ENCODE results near the gene ADRB1. TPM values are rescaled to one million over a fixed set of nuclear protein-coding genes. Genes with fewer than 3 reads are reported as not detected.

ADRB1 gene
- total and polyA plus RNA-seq, 2 of the 4 experiments (the other 2 are of a cell fraction) = not detected

GRCh38 chr10:114095559-114096337, 52.1 kb downstream of the ADRB1 start:
- Histone ChIP-seq H3K27me3 (ENCODE audit: control insufficient read depth, insufficient read depth, low read length) (peaks cover 44% of the 10 kb centered on the region), H3K14ac (replicated peaks; ENCODE audit: low read depth, low read length) (no peak overlapping the region), H3K18ac (ENCODE audit: low read depth, low read length) (no peak overlapping the region), H2AK9ac (replicated peaks; ENCODE audit: low read depth, low read length, poor library complexity) (no peak overlapping the region), H3K79me1 (ENCODE audit: low read depth in 1 of 2, low read length in 2 of 2) (no peaks in the 10 kb centered on the region), H3K56ac (ENCODE audit: extremely low read depth, insufficient read depth, low read length) (no peak overlapping the region), H3K4me2 (ENCODE audit: low read depth, low read length) (no peak overlapping the region), H4K91ac (ENCODE audit: insufficient read depth, low read depth, low read length) (no peak overlapping the region), H3K4me3 (ENCODE audit: insufficient read depth, low read depth, low read length) (no peak overlapping the region), H4K8ac (ENCODE audit: low read depth in 2 of 2, low read length in 2 of 2) (no peak overlapping the region), H4K20me1 (ENCODE audit: insufficient read depth, low read length) (no peaks in the 10 kb centered on the region), H2BK120ac (ENCODE audit: low read depth, low read length) (no peak overlapping the region), H2BK20ac (ENCODE audit: low read depth, low read length) (no peak overlapping the region), H2AK5ac (ENCODE audit: low read depth, low read length) (no peak overlapping the region), H3K23ac (ENCODE audit: low read depth, low read length) (no peak overlapping the region), H3K9me1 (ENCODE audit: insufficient read depth, low read length) (no peaks in the 10 kb centered on the region), H3K27ac (ENCODE audit: insufficient read depth, low read length) (no peak overlapping the region), H2BK5ac (ENCODE audit: low read depth, low read length, poor library complexity, severe bottlenecking) (no peak overlapping the region), H3K9me3 (ENCODE audit: control insufficient read depth, insufficient read depth, low read length) (no peaks in the 10 kb centered on the region), H3K4me1 (ENCODE audit: control insufficient read depth, insufficient read depth, low read length) (no peaks in the 10 kb centered on the region), H3K36me3 (ENCODE audit: control insufficient read depth, insufficient read depth, low read length) (no peaks in the 10 kb centered on the region), H2AFZ (replicated peaks; ENCODE audit: low read length, poor library complexity) (no peak overlapping the region), H2BK15ac (ENCODE audit: low read depth, low read length) (no peak overlapping the region), H4K5ac (ENCODE audit: low read depth, low read length) (no peak overlapping the region), H3K9ac (ENCODE audit: low read depth, low read length) (no peak overlapping the region), H3K4ac (ENCODE audit: low read depth, low read length) (no peak overlapping the region)
- in situ Hi-C loops (cut with MboI; ENCODE audit: low sequenced_read_pairs) (no loop called here), dilution Hi-C loops (cut with HindIII; ENCODE audit: low sequenced_read_pairs, unreplicated experiment) (no loop called here), intact Hi-C loops (cut with micrococcal nuclease) (no loop called here)
- no peak for DNase-seq
- ATAC-seq (ENCODE audit: low read depth) = no peak
- ChIA-PET POLR2A (ENCODE audit: unreplicated experiment) (no interaction called here), CTCF (no interaction called here)
- no TSS peak for BruUV-seq (replicated peaks)
- TF ChIP-seq USF2 (IDR thresholded peaks at IDR 0.05; ENCODE audit: low read depth, low read length) (no peak), MAFK (IDR thresholded peaks at IDR 0.05; ENCODE audit: low read depth, low read length) (no peak), CEBPB (IDR thresholded peaks at IDR 0.05; ENCODE audit: low read depth, low read length) (no peak), NFE2L2 (IDR thresholded peaks at IDR 0.05; ENCODE audit: low read depth, low read length) (no peak), POLR2A (IDR thresholded peaks at IDR 0.05; ENCODE audit: low read depth, low read length) (no peak), MXI1 (IDR thresholded peaks at IDR 0.05; ENCODE audit: borderline replicate concordance, low read depth, low read length) (no peak), SMC3 (IDR thresholded peaks at IDR 0.05; ENCODE audit: low read depth, low read length) (no peak), RAD21 (IDR thresholded peaks at IDR 0.05; ENCODE audit: low read length) (no peak), RFX5 (IDR thresholded peaks at IDR 0.05; ENCODE audit: low read depth, low read length) (no peak), CTCF (conservative IDR thresholded peaks at IDR 0.05; ENCODE audit: low read depth, low read length) (no peak), BHLHE40 (IDR thresholded peaks at IDR 0.05; ENCODE audit: low read depth, low read length) (no peak), CHD1 (IDR thresholded peaks at IDR 0.05; ENCODE audit: low read depth, low read length) (no peak), RCOR1 (IDR thresholded peaks at IDR 0.05; ENCODE audit: insufficient replicate concordance, low read length) (no peak), MAZ (IDR thresholded peaks at IDR 0.05; ENCODE audit: borderline replicate concordance, low read depth, low read length) (no peak), FOS (IDR thresholded peaks at IDR 0.05; ENCODE audit: low read depth, low read length) (no peak), ELK1 (IDR thresholded peaks at IDR 0.05; ENCODE audit: borderline replicate concordance, low read depth, low read length) (no peak)
- WGBS, 2 experiments (ENCODE audit: extremely low coverage in 2 of 2, insufficient read length in 1 of 2) = 56% methylated on average over 4 of the region's 13 CpGs; no CpG with 5 or more reads in 1 of the 2 experiments
